NCI-H2196 treated with DMSO at 0.1 percent for 48 hours (cell line): Measurements from ENCODE around the gene NFE2L3.
"Not testable (repeated sequence)": the region's sequence is repeated elsewhere in the genome, so short reads cannot be mapped to it uniquely, and the experiment has no call there.

ENCODE experiments used
- DNase-seq: peaks from one replicate; lab custom pipeline; 2025; ENCODE audit not compliant: unreplicated experiment; lab: John Stamatoyannopoulos, UW

Gene NFE2L3

DNA sequence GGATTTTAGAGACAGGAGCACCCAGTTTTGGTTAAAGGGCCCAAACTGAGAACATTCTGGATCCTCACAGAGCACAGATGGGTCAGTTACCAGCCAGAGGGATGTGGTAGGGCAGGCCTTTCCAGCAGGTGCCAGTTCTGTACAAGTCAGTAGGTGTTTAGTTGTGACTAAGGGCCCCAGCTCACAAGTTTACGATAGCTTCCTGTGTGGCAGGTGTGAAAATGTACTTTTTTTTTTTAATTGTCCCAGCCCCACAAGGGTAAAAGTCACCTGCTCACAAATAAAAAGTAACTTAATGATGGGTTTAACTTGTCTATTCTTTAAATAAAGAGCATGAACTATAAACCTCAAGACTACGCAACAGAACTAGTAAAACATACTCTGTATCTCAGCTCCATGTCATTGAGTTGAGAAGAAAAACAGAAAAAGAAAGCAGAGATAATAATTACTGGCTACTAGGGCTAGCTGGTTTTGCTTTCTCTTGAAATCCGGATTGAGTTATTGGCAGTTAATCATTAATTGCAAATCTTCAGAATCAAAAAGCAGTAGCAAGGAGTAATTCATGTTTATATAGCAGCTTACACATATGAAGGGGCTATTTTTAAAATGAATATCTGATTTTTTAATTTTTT lies 15.4 kb downstream of the NFE2L3 start:
- no peak for DNase-seq

DNA sequence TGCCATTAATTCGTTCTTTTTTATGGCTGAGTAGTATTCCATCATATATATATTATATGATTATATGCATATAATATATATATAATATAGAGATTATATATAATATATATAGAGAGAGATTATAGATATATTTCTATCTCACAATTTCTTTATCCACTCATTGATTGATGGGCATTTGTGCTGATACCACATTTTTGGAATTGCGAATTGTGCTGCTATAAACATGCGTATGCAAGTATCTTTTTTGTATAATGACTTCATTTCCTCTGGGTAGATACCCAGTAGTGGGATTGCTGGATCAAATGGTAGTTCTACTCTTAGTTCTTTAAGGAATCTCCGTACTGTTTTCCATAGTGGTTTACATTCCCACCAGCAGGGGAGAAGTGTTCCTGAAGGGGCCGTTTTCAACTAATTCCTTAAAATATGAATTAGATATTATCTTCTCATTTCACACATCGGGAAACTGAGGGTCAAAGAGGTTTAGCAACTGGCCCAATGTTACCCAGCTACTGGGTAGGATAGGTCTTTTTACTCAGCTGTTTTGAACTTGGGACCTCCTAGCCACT lies 16.5 kb downstream of the NFE2L3 start:
- no peak for DNase-seq

DNA sequence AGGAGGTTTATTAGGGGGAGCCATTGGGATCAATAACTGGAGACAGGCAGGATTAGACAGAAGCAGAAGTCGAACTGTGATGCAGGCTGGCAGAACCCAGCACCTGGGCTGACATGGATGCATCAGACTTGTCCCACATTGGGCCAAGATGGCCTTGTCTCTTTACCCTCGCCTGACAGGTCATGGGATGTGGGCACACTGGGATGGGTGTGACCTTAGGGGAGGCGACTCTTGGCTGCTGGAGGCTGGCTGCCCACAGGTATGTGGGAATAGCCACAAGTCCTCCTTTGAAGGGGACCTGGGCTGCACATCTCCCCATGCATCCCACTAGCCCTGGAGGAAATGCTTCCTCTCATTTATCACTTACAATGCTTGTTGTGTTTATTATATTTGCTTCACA lies 17.3 kb downstream of the NFE2L3 start:
- no peak for DNase-seq

DNA sequence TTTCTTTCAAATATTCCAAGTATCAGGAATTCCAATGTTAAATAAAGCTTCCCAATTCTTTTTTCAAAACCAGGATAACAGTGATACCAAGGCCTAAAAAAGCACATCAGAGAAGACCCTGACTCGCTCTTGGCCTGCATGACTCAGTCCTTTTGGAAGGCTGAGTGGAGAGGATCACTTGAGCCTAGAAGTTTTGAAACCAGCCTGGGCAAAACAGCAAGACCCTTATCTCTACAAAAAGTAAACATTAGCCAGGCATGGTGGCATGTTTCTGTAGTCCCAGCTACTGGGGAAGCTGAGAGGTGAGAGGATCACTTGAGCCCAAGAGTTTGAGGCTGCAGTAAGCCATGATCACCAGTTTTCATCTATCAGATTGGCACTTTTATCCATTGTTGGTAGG lies 18.7 kb downstream of the NFE2L3 start:
- no peak for DNase-seq

DNA sequence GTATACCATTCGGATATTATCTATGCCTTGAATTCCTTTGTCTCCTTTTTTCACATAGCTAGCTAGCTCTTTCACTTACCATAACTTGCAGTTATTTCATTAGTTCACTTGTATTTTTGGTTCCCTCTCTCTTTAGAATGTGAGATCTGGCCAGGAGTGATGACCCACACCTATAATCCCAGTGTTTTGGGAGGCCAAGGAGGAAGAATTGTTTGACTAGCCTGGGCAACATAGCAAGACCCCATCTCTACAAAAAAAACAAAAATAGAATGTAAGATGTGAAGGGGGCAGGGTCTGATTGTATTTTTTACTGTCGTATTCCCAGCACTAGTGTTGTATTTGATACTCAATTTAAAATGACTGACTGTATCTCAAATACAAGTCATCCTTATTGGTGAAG lies 19.6 kb downstream of the NFE2L3 start:
- no peak for DNase-seq

DNA sequence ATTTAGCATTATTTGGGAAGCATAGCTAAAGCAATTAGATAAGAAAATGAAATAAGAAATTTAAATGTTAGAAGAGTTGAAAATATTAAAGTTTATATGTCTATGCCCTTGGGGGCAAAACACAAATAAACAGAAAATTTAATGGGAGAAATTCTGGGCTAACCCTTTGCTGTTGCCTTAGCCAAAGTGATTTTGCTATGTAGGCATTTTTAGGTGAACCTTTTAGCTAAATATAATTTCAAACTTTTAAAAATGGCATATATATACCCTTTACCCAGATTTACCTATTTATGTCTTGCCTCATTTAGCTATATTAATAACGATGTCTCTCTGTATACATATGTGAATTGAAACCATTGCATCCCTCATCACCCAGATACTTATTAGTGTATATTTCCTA lies 20.1 kb downstream of the NFE2L3 start:
- no peak for DNase-seq

DNA sequence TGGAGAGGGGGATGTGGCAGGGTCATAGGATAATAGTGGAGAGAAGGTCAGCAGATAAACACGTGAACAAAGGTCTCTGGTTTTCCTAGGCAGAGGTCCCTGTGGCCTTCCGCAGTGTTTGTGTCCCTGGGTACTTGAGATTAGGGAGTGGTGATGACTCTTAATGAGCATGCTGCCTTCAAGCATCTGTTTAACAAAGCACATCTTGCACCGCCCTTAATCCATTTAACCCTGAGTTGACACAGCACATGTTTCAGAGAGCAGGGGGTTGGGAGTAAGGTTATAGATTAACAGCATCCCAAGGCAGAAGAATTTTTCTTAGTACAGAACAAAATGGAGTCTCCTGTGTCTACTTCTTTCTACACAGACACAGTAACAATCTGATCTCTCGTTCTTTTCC lies 23.9 kb downstream of the NFE2L3 start:
- DNase-seq: not testable (repeated sequence)

DNA sequence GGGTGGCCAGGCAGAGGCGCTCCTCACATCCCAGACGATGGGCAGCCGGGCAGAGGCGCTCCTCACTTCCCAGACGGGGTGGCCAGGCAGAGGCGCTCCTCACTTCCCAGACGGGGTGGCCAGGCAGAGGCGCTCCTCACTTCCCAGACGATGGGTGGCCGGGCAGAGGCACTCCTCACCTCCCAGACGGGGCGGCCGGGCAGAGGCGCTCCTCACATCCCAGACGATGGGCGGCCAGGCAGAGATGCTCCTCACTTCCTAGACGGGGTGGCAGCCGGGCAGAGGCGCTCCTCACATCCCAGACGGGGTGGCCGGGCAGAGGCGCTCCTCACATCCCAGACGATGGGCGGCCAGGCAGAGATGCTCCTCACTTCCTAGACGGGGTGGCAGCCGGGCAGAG lies 24.7 kb downstream of the NFE2L3 start:
- DNase-seq: not testable (repeated sequence)

DNA sequence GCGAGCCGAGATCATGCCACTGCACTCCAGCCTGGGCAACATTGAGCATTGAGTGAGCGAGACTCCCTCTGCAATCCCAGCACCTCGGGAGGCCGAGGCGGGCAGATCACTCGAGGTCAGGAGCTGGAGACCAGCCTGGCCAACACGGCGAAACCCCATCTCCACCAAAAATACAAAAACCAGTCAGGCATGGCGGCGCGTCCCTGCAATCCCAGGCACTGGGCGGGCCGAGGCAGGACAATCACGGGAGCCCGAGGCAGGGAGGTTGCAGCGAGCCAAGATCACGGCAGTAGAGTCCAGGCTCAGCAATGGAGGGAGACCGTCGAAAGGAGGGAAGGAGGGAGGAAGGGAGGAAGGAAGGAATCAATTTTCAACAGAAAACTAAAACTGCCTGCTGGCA lies 25.3 kb downstream of the NFE2L3 start:
- not testable (repeated sequence) for DNase-seq

DNA sequence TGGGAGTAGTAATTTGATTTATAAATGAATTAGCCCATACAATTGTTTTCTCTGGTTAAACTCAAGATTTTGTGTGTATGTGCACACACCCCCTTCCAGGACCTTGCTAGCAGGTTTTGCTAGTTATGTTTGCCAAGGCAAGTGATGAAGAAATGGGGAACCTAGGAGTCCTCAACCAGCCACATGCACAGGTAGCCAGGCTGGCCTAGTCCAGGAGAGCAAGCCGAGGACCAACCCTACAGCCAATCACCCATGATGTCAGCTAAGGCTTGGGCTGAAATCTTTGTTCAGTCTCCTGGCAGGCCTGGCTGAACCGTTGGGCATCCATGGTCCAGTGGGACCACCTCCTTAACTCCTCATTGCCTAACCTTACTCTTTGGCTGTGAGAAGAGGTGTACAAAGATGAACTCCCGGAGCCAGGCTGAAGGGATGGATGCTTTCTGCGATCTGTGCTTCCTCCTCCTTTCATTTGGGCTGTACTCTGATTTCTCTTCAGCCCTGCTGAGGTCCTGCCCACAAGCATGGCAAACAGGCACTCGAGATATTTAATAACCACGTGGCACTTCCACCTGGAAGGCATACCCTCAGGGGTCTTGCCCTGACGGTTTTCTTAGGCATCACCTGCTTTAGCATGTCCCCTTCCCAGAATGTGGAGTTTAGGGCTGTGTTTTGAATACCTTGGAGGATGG lies 26.4 kb downstream of the NFE2L3 start:
- DNase-seq: no peak

DNA sequence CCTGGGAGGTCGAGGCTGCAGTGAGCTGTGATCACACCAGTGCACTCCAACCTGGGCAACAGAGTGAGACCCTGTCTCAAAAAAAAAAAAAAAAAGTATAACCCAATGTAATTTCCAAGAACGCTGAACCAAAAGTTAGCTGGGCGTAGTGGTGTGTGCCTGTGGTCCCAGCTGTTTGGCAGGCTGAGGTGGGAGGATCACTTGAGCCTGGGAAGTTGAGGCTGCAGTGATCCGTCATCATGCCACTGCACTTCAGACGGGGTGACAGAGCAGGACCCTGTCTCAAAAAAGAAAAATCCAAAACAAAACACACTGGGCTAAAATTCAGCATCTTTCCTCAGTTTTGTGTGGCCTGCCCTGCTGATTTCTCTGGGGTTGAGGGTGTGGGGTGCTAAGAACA lies 27.4 kb downstream of the NFE2L3 start:
- no peak for DNase-seq

DNA sequence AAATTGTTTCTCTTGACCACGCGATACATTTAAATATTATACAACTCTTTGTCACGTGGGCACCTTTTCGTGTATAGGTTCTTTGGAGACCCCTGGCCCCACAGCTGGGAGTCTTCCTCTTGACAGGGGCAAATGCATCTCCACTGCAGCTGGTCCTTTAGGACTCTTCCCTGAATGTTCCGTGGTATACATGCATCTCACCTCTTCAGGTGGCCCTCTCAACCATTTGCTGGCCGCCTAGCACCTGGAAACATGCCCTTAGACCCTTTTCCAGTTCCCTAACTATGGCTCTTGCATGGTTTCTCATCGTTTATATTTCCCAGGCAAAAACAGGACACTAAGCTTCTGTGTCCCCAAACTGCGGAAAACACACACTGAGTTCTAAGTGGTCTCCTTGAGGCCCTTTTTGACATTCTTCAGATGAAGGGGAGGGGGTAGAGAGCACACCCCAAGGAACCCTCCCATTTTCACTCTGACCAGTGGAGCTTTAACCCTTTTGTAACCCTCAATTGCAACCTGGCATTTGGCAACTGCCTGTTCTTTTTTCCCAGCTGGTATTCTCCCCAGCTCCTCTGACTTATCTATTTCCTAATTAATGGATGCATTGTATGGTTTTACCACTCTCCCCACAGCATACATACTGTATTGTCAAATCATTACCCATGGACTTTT lies 28.0 kb downstream of the NFE2L3 start:
- DNase-seq: no peak

DNA sequence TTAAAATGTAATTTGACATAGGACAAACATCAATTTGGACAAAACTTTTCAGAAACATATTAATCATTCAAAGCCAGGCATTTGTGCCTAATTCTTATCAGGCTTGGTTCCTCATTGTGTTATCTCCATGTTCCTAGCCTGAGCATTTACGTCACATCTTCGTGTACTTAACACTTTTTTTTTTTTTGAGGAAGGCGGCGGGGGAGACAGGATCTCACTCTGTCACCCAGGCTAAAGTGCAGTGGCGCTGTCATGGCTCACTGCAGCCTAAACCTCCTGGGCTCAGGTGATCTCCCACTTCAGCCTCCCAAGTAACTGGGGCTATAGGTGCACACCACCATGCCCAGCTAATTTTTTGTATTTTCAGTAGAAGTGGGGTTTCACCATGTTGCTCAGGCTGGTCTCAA lies 28.8 kb downstream of the NFE2L3 start:
- no peak for DNase-seq

DNA sequence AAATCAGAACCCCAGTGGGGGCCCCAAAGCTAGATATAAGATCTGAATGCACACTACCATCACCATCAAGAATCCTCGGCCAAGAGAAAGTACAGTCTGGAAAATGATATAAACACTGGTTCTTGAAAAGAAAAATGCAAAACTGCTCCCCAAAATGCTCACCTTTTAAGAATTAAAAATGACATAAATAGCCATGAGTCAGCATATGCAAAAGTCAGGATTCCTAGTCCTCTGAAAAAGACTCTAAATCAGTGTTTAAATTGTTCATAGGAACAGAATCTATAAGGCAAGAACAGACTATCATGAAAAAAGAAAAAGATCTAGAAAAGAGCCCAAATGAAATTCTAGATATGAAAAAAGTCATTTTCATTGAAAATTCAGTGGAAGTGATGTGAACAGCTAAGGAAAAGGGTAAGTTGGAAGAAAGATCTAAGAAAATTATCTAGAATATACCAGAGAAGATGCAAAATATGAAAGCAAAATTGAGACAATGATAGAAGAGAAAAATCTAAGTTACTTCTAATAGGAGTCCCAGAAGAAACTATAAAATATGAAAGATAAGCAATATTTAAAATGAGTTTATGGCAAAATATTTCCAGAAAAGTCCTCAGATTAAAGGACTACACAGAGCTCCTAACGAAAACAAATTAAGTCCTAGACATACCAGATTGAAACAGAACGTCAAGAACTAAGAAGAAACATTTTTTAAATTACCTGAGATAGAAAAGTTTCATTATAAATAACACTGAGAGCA lies 29.7 kb downstream of the NFE2L3 start:
- DNase-seq: no peak

DNA sequence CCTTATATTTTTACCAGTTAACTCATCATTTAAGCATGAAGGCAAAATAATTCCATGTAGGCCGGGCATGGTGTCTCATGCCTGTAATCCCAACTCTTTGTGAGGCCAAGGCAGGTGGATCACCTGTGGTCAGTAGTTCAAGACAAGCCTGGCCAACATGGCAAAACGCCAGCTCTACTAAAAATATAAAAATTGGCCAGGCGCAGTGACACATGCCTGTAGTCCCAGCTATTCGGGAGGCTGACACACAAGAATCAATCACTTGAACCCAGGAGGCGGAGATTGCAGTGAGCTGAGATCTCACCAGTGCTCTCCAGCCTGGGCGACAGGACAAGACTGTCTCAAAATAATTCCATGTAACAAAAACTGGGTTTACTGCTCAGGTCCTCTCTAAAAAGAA lies 30.3 kb downstream of the NFE2L3 start:
- DNase-seq: no peak

DNA sequence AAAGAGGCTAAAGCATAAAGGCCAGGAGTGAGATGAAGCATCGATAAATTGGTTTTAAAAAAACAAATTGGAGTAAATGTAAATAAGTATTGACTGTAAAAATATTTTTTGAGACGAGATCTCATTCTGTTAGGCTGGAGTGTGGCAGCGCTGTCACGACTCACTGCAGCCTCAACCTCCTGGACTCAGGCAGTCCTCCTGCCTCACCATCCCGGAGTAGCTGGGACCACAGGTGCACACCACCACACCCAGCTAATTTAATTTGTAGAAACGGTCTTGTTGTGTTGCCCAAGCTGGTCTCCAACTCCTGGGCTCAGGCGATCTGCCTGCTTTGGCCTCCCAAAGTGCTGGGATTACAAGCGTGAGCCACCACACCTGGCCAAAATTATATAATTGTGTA lies 30.7 kb downstream of the NFE2L3 start:
- DNase-seq: no peak

DNA sequence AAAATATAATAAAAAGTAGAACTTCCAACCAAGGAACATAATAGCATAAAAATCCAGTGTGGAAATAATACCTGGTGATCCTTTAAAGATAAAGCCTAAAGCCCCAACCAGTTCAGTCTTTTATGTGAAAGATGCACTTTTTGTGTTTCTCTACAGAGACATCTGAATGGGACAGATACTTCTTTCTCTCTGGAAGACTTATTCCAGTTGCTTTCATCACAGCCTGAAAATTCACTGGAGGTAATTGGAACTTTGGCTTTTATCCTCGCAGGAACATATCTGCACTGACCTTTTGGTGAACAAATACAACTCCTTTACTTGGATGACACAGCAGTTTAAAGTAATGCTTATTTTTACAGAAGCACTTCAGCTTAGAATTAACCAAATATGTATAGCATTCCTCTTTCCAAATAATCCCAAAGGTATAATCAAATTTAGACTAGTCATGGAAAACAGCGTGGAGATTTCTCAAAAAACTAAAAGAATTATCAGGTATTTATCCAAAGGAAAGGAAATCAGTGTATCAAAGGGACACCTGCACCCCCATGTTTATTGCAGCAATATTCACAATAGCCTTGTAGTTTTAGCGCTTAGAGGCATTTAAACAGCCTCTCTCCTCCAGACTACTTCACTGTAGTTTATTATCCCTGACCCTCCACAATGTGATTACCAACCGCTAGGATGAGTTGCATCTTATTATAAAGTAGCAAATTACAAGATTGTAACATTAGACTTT lies 31.7 kb downstream of the NFE2L3 start:
- DNase-seq: no peak

DNA sequence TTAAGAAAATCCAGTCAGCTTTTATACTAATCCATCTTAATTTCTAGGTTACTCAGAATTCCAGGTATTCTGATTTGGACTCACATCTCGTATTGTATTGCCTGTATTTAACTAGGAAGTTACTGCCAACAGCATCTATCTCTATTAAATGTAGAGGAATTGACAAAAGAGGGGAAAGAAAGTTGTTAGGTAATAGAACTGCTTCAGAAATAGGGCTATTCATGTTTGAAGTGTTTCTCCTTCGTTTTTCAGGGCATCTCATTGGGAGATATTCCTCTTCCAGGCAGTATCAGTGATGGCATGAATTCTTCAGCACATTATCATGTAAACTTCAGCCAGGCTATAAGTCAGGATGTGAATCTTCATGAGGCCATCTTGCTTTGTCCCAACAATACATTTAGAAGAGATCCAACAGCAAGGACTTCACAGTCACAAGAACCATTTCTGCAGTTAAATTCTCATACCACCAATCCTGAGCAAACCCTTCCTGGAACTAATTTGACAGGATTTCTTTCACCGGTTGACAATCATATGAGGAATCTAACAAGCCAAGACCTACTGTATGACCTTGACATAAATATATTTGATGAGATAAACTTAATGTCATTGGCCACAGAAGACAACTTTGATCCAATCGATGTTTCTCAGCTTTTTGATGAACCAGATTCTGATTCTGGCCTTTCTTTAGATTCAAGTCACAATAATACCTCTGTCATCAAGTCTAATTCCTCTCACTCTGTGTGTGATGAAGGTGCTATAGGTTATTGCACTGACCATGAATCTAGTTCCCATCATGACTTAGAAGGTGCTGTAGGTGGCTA lies 32.5 kb downstream of the NFE2L3 start:
- not testable (repeated sequence) for DNase-seq

DNA sequence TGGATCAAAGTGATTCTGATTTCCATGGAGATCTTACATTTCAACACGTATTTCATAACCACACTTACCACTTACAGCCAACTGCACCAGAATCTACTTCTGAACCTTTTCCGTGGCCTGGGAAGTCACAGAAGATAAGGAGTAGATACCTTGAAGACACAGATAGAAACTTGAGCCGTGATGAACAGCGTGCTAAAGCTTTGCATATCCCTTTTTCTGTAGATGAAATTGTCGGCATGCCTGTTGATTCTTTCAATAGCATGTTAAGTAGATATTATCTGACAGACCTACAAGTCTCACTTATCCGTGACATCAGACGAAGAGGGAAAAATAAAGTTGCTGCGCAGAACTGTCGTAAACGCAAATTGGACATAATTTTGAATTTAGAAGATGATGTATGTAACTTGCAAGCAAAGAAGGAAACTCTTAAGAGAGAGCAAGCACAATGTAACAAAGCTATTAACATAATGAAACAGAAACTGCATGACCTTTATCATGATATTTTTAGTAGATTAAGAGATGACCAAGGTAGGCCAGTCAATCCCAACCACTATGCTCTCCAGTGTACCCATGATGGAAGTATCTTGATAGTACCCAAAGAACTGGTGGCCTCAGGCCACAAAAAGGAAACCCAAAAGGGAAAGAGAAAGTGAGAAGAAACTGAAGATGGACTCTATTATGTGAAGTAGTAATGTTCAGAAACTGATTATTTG lies 33.3 kb downstream of the NFE2L3 start:
- no peak for DNase-seq
